ENCODE data around the gene UNK. TPM values are rescaled to one million over a fixed set of nuclear protein-coding genes. Genes with fewer than 3 reads are reported as not detected.

Gene UNK
- total and polyA plus RNA-seq, 9 donors = 12.7 to 58.1 (median 39.9) TPM

- Histone ChIP-seq H3K36me3 (no peaks in the 10 kb centered on the region), H3K9me3 (no peaks in the 10 kb centered on the region), H3K27ac (no peak overlapping the region), H3K4me1 (ENCODE audit: insufficient read depth) (no peaks in the 10 kb centered on the region), H3K4me3 (no peak overlapping the region), H3K27me3 (no peaks in the 10 kb centered on the region)
- DNase-seq = no peak
- 77 to 82% (median 77%) methylated on average over 7 of the region's 7 CpGs for WGBS, 3 donors
- intact Hi-C loops (cut with DNase I) = no loop called here
- TF ChIP-seq EP300 (IDR thresholded peaks at IDR 0.05) = no peak
- no peak for TF ChIP-seq POLR2A (IDR thresholded peaks at IDR 0.05)
- no peak for TF ChIP-seq CTCF (IDR thresholded peaks at IDR 0.05)
Observed at GRCh38 chr17:75840799-75841164, 56.2 kb downstream of the UNK start.

GRCh38 chr17:75842411-75842810 is 57.8 kb downstream of the UNK start:
- no peaks in the 10 kb centered on the region for H3K9me3 ChIP-seq
- H3K27me3 ChIP-seq = no peaks in the 10 kb centered on the region
- no peak overlapping the region for H3K27ac ChIP-seq
- 82 to 92% (median 92%) methylated on average over 18 of the region's 18 CpGs for WGBS, 3 donors
- DNase-seq = no peak
- no peak overlapping the region for H3K4me3 ChIP-seq
- H3K36me3 ChIP-seq = no peaks in the 10 kb centered on the region
- intact Hi-C loops (cut with DNase I) = no loop called here
- no peaks in the 10 kb centered on the region for H3K4me1 ChIP-seq (ENCODE audit: insufficient read depth)
- TF ChIP-seq POLR2A (IDR thresholded peaks at IDR 0.05) (no peak), CTCF (IDR thresholded peaks at IDR 0.05) (no peak), EP300 (IDR thresholded peaks at IDR 0.05) (no peak)

- 85 to 90% (median 88%) methylated on average over 21 to 22 of the region's 22 CpGs for WGBS, 3 donors
- intact Hi-C loops (cut with DNase I) = no loop called here
- no peaks in the 10 kb centered on the region for H3K36me3 ChIP-seq
- TF ChIP-seq POLR2A (IDR thresholded peaks at IDR 0.05) = no peak
- TF ChIP-seq CTCF (IDR thresholded peaks at IDR 0.05) = no peak
- no peak for TF ChIP-seq EP300 (IDR thresholded peaks at IDR 0.05)
- H3K9me3 ChIP-seq = no peaks in the 10 kb centered on the region
- no peaks in the 10 kb centered on the region for H3K4me1 ChIP-seq (ENCODE audit: insufficient read depth)
- H3K4me3 ChIP-seq = no peak overlapping the region
- no peak overlapping the region for H3K27ac ChIP-seq
- no peaks in the 10 kb centered on the region for H3K27me3 ChIP-seq
- DNase-seq = no peak
Observed at GRCh38 chr17:75842963-75843576, 58.5 kb downstream of the UNK start.

- Histone ChIP-seq H3K36me3 (no peaks in the 10 kb centered on the region), H3K27ac (peak within 1 kb of the TSS in 1 of 2 donors; percentile 42), H3K4me3 (no peak within 1 kb of the TSS), H3K4me1 (ENCODE audit: insufficient read depth) (no peaks in the 10 kb centered on the region), H3K27me3 (no peaks in the 10 kb centered on the region), H3K9me3 (no peaks in the 10 kb centered on the region)
- intact Hi-C loops (cut with DNase I) = no loop called here
- TF ChIP-seq POLR2A (IDR thresholded peaks at IDR 0.05) = no peak
- TF ChIP-seq CTCF (IDR thresholded peaks at IDR 0.05) = no peak
- TF ChIP-seq EP300 (IDR thresholded peaks at IDR 0.05) = no peak
- 56 to 59% (median 59%) methylated on average over 27 to 35 of the region's 35 CpGs for WGBS, 3 donors
- DNase-seq = no peak
Observed at GRCh38 chr17:75843577-75844529, 59.2 kb downstream of the UNK start, which contains the start of gene UNC13D. UNC13D (minus strand) TSS chr17:75844404; CDS start chr17:75844337, 67 bp downstream.

Measured in ovary (tissue), 9 donors.